ENCODE data around the gene CFAP45. TPM values are rescaled to one million over a fixed set of nuclear protein-coding genes. Genes with fewer than 3 reads are reported as not detected.

CFAP45 gene
- total RNA-seq, 4 donors from 2014 or later, result 0.46 to 3.0 (median 0.66) TPM

DNA sequence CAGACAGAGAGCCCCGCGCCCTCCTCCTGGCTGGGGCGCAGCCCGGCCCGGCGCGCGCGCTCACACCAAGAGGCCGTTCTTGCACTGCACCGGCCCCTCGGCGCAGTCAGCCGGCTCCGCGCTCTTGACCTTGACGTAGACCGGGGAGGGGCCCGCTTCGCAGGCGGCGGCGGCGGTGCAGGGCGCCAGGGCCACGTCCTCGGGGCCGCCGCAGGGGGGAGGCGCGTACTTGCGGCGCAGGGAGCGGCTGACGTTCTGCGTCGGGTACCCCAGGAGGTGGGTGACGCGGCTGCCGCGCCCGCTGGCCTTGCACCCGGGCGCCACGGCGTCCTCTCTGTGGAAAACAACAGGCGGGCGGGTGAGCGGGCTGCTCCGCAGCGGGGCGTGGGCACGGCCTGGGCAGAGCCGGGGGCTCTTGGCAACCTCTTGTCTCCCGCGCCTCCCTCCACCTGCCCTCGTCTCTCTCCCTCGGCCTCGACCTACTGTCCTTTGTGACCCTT lies 45.2 kb downstream of the CFAP45 start:
- intact Hi-C loops (cut with DNase I; ENCODE audit: low total_unique reads), result no loop called here
- 0% methylated on average over 3 to 51 of the region's 59 CpGs for WGBS, 2 donors
- TF ChIP-seq, protein P1, sequence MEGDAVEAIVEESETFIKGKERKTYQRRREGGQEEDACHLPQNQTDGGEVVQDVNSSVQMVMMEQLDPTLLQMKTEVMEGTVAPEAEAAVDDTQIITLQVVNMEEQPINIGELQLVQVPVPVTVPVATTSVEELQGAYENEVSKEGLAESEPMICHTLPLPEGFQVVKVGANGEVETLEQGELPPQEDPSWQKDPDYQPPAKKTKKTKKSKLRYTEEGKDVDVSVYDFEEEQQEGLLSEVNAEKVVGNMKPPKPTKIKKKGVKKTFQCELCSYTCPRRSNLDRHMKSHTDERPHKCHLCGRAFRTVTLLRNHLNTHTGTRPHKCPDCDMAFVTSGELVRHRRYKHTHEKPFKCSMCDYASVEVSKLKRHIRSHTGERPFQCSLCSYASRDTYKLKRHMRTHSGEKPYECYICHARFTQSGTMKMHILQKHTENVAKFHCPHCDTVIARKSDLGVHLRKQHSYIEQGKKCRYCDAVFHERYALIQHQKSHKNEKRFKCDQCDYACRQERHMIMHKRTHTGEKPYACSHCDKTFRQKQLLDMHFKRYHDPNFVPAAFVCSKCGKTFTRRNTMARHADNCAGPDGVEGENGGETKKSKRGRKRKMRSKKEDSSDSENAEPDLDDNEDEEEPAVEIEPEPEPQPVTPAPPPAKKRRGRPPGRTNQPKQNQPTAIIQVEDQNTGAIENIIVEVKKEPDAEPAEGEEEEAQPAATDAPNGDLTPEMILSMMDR (IDR thresholded peaks at IDR 0.05), result no peak
- no peak for TF ChIP-seq POLR2A (IDR thresholded peaks at IDR 0.05)
- H3K4me3 ChIP-seq (ENCODE audit: low read depth, poor library complexity, severe bottlenecking), result peak overlapping the region; percentile 44
- DNase-seq (ENCODE audit: low spot score in 2 of 2), result peak; percentile 74 to 95

DNA sequence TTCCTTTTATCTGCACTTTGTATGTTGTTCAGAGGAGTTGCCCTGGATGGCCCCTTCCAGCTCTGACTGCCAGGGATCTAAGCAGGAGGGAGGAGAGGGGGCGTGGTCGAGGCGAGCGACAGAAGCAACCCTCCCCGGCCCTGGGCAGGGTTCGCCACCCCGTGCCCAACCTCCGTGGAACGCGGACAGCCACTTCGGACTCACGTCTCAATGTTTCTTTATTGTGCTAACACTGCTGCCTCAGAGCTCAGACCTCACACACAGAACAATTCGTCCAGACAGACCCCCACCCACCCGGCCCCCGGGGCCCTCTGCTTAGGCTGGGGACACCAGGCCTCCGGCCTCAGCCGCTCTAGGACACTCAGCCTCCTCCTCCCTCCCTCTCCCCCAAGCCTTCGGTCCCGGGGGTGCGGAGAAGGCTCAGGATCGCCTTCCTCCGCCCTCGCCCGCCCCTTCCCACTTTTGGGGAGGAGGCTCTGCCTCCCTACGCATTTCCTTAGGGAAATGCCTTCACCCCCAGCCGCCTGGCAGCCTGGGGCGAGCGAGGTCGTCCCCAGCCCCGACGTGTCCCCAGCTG lies 45.8 kb downstream of the CFAP45 start:
- TF ChIP-seq POLR2A (IDR thresholded peaks at IDR 0.05), result no peak
- TF ChIP-seq, protein P1 (IDR thresholded peaks at IDR 0.05), result no peak
- peak; percentile 65 to 93 for DNase-seq (ENCODE audit: low spot score in 2 of 2)
- intact Hi-C loops (cut with DNase I; ENCODE audit: low total_unique reads), result no loop called here
- 0% methylated on average over 16 to 30 of the region's 31 CpGs for WGBS, 2 donors
- peak overlapping the region; percentile 44 for H3K4me3 ChIP-seq (ENCODE audit: low read depth, poor library complexity, severe bottlenecking)

DNA sequence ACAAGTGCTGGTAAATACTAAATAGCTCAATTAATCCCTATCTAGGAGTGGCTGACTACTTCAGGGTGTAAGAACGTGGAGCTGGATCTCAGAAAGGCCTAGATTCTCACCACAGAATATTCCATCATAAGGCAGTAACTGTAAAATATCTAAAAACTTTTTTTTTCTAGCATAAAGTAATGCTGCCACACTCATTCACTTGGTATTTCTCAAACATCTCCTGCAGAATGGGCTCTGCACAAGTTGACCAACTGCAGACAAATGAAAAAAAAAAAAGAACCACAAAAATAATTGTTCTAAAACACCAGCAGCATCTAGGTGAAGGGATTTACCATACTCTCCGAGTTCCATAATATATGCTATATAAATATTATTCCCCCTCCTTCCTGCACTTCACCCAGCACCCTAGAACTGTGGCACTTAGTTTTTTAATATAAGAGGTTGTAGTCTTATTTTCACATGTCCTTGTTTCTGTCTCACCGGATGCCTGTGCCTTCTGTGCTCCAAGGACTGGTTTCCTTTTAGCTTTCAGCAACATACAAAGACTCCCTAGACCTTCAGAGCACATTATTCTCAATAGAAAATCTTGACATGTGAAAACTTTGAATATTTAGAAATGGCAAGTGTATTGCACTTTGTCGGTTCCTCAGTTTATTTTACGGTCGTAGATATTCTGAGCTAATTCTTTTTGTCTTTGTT lies 46.4 kb downstream of the CFAP45 start:
- TF ChIP-seq POLR2A (IDR thresholded peaks at IDR 0.05), result no peak
- TF ChIP-seq, protein P1 (IDR thresholded peaks at IDR 0.05), result no peak
- no peak for DNase-seq (ENCODE audit: low spot score in 2 of 2)
- intact Hi-C loops (cut with DNase I; ENCODE audit: low total_unique reads), result no loop called here
- H3K4me3 ChIP-seq (ENCODE audit: low read depth, poor library complexity, severe bottlenecking), result no peak overlapping the region
- 18 to 22% methylated on average over 6 of the region's 6 CpGs for WGBS, 2 donors

DNA sequence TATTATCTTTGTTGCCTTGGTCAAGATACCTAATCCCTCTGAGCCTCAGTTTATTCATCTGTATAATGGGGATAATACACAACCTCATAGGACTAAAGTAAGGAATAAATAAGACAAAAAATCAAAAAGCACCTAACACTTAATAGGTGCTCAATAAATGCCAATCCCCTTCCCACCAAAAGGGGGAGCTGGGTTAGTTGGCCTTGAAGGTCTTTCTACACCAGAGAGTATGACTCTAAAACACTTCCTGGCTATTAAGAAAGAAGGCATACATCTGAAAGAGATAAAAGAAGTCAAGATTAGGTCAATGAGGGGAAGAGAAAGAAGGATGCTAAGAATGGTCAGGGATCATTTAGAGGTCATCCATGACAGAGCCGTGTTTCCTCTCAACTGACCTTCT lies 48.6 kb downstream of the CFAP45 start:
- intact Hi-C loops (cut with DNase I; ENCODE audit: low total_unique reads), result no loop called here
- no peak for DNase-seq (ENCODE audit: low spot score in 2 of 2)
- no peak overlapping the region for H3K4me3 ChIP-seq (ENCODE audit: low read depth, poor library complexity, severe bottlenecking)
- whole genome bisulfite sequencing, 2 donors, result 52 to 79% methylated on average over 1 of the region's 1 CpG
- TF ChIP-seq POLR2A (IDR thresholded peaks at IDR 0.05), result no peak
- TF ChIP-seq, protein P1 (IDR thresholded peaks at IDR 0.05), result no peak

DNA sequence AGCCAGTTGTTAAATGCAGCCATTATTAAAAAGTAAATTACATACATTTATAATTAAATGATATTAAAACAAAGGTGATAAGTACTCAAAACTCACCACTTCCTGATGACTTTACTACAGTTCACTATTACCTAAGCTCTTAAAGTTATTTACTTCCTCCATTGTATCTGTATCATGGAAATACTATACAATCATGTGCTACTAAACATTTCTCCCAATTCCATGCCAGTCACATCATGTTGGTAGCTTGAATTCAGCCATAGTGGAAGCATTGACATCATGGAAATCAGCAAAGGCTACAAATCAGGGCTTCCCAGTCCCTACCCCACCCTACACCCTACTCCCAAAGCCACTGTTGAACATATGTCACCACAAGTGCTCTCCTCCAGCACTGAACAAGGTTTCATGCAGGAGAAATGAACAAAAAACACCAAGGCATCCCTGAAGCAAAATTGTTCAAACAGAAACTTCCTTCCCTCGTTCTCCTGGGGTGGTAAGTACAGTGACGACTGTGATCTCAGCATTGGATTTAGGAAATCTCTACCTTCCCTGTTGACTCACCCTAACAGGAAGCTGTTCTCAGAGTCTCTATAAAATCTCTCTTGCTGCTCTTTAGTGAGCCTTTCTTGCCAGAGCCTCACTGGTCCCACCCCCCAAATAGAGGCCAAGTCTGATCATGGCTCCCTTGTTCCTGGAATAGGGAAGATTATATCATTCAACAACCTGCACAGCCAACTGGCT lies 50.2 kb downstream of the CFAP45 start:
- TF ChIP-seq POLR2A (IDR thresholded peaks at IDR 0.05), result no peak
- TF ChIP-seq, protein P1 (IDR thresholded peaks at IDR 0.05), result no peak
- intact Hi-C loops (cut with DNase I; ENCODE audit: low total_unique reads), result no loop called here
- 30 to 64% methylated on average over 2 of the region's 2 CpGs for WGBS, 2 donors
- DNase-seq (ENCODE audit: low spot score in 2 of 2), result no peak
- H3K4me3 ChIP-seq (ENCODE audit: low read depth, poor library complexity, severe bottlenecking), result no peak overlapping the region

Data from lower leg skin (tissue), 4 donors.